OCI-LY1 (cell line): ENCODE results near the gene PSMD5.

Experiments
- CTCF ChIP-seq: fragments of 200-600 bp; sonication (generic), shearing (Covaris generic); IDR thresholded peaks from 2 replicates; pipeline ENCODE4 v1.5.1; 2017; ENCODE audit warnings: mild to moderate bottlenecking, antibody characterized with exemption, low read length, moderate library complexity, mixed read lengths
- EZH2 ChIP-seq: fragments of 200-600 bp; sonication (generic), shearing (Covaris generic); IDR thresholded peaks from 2 replicates; pipeline ENCODE4 v1.8.0; 2017; ENCODE audit warnings: borderline replicate concordance, mixed run types, mild to moderate bottlenecking, antibody characterized with exemption, low read length, moderate library complexity, mixed read lengths

GRCh38 chr9:120778758-120779157 is 64.0 kb downstream of the PSMD5 start:
- TF ChIP-seq CTCF (no peak), EZH2 (no peak)
